MM.1S (cell line): ENCODE measurements around the gene ERCC6.

Experiments used
- DNase-seq: peaks from one replicate; pipeline ENCODE4 v3.0.0-alpha.2; 2015
- H2AFZ ChIP-seq: fragments of 300-600 bp; sonication (generic); 2 replicates; pipeline ENCODE4 v1.6.0; 2016; ENCODE audit warnings: antibody characterized with exemption, low read length
- H3F3A ChIP-seq: fragments of 300-600 bp; sonication (generic); 2 replicates; pipeline ENCODE4 v1.6.1; 2016; ENCODE audit warnings: mild to moderate bottlenecking, antibody characterized with exemption, low read length, moderate library complexity, mixed read lengths; ENCODE audit not compliant: insufficient read depth
- H3K27ac ChIP-seq: fragments of 300-600 bp; sonication (generic); 2 replicates; pipeline ENCODE4 v1.5.1; 2016; ENCODE audit warnings: mild to moderate bottlenecking, low read length
- H3K27me3 ChIP-seq: fragments of 300-600 bp; sonication (generic); replicated peaks from 2 replicates; pipeline ENCODE4 v1.6.0; 2016; ENCODE audit warnings: low read length; ENCODE audit not compliant: insufficient read depth
- H3K36me3 ChIP-seq: fragments of 300-600 bp; sonication (generic); replicated peaks from 2 replicates; pipeline ENCODE4 v1.6.1; 2016; ENCODE audit warnings: mild to moderate bottlenecking, low read length, mixed read lengths; ENCODE audit not compliant: insufficient read depth
- H3K4me1 ChIP-seq: fragments of 300-600 bp; sonication (generic); 2 replicates; pipeline ENCODE4 v1.6.1; 2016; ENCODE audit warnings: low read length, mixed read lengths
- H3K4me2 ChIP-seq: fragments of 300-600 bp; sonication (generic); 2 replicates; pipeline ENCODE4 v1.6.0; 2016; ENCODE audit warnings: low read depth, low read length
- H3K4me3 ChIP-seq: fragments of 300-600 bp; sonication (generic); 2 replicates; pipeline ENCODE4 v1.5.1; 2016; ENCODE audit warnings: low read length, mixed read lengths
- H3K79me2 ChIP-seq: fragments of 300-600 bp; sonication (generic); 2 replicates; pipeline ENCODE4 v1.6.1; 2016; ENCODE audit warnings: mixed run types, low read length, mixed read lengths
- H3K9ac ChIP-seq: fragments of 300-600 bp; sonication (generic); 2 replicates; pipeline ENCODE4 v1.6.1; 2016; ENCODE audit warnings: low read length, mixed read lengths
- H3K9me2 ChIP-seq: fragments of 300-600 bp; sonication (generic); replicated peaks from 2 replicates; pipeline ENCODE4 v1.6.1; 2016; ENCODE audit warnings: mild to moderate bottlenecking, low read length, mixed read lengths; ENCODE audit not compliant: insufficient read depth
- H3K9me3 ChIP-seq: fragments of 300-600 bp; sonication (generic); replicated peaks from 2 replicates; pipeline ENCODE4 v1.6.1; 2016; ENCODE audit warnings: mild to moderate bottlenecking, low read length, mixed read lengths; ENCODE audit not compliant: insufficient read depth
- H4K20me1 ChIP-seq: fragments of 300-600 bp; sonication (generic); 2 replicates; pipeline ENCODE4 v1.6.1; 2016; ENCODE audit warnings: mild to moderate bottlenecking, low read length, moderate library complexity, mixed read lengths; ENCODE audit not compliant: insufficient read depth
- EZH2 ChIP-seq: fragments of 300-600 bp; sonication (generic); optimal IDR thresholded peaks from 2 replicates; pipeline ENCODE3; 2017; ENCODE audit warnings: low read depth, mild to moderate bottlenecking, antibody characterized with exemption, low read length, mixed read lengths
- EZH2phosphoT487 ChIP-seq: fragments of 300-600 bp; sonication (generic); IDR thresholded peaks from 2 replicates; pipeline ENCODE4 v1.6.1; 2018; ENCODE audit warnings: antibody characterized with exemption, low read length
- TF ChIP-seq, protein P1 (sequence below): fragments of 300-600 bp; sonication (generic); IDR thresholded peaks from 2 replicates; pipeline ENCODE4 v1.5.1; 2016; ENCODE audit warnings: antibody characterized with exemption, low read length, mixed read lengths

ERCC6 gene

DNA sequence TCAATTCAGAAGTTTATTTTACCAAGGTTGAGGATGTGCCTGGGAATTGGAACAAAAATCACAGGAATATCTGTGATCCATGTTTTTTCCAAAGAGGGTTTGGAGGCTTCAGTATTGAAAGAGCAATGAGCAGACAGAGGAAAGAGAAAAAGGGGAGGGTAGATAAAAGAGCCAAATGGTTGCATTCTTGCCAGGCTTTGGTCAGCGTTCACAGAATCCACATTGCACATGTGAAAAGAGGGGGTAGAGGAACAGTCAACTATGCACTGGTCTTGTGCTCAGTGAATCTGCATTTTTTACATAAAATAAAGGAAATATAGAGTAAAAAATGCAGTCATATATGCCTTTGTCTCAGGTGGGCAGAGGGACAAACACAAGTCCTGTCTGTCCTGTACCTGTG lies 20.6 kb upstream of the ERCC6 start:
- TF ChIP-seq EZH2phosphoT487 (no peak), EZH2 (no peak)
- TF ChIP-seq, protein P1, sequence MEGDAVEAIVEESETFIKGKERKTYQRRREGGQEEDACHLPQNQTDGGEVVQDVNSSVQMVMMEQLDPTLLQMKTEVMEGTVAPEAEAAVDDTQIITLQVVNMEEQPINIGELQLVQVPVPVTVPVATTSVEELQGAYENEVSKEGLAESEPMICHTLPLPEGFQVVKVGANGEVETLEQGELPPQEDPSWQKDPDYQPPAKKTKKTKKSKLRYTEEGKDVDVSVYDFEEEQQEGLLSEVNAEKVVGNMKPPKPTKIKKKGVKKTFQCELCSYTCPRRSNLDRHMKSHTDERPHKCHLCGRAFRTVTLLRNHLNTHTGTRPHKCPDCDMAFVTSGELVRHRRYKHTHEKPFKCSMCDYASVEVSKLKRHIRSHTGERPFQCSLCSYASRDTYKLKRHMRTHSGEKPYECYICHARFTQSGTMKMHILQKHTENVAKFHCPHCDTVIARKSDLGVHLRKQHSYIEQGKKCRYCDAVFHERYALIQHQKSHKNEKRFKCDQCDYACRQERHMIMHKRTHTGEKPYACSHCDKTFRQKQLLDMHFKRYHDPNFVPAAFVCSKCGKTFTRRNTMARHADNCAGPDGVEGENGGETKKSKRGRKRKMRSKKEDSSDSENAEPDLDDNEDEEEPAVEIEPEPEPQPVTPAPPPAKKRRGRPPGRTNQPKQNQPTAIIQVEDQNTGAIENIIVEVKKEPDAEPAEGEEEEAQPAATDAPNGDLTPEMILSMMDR: no peak
- Histone ChIP-seq H3K4me2 (no peak overlapping the region), H3K9ac (no peak overlapping the region), H3K79me2 (no peaks in the 10 kb centered on the region), H3K27me3 (no peaks in the 10 kb centered on the region), H3K4me3 (no peak overlapping the region), H4K20me1 (no peaks in the 10 kb centered on the region), H3K36me3 (no peaks in the 10 kb centered on the region), H3K9me3 (no peaks in the 10 kb centered on the region), H3K27ac (no peak overlapping the region), H2AFZ (no peak overlapping the region), H3K9me2 (no peaks in the 10 kb centered on the region), H3F3A (no peaks in the 10 kb centered on the region), H3K4me1 (no peaks in the 10 kb centered on the region)
- DNase-seq: no peak

DNA sequence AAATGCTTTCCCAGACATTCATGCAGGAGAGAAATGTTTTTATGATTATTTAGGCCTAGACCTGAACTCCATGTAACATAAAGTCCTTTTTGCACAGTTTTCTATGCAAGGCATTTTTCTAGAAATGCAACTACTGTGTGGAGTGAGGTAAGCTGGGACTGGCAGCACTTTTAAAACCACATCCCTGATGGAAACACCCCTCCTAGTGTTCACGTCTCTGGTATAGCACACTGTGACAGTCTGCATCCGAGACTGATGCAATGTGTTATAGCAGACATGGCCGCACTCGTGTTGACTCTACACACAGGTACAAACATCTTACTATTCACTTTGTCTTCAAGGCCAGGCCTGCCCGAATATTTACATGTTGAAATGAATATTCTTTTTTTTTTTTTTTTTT lies 19.3 kb upstream of the ERCC6 start:
- Histone ChIP-seq H3K4me3 (no peak overlapping the region), H3K4me1 (no peaks in the 10 kb centered on the region), H3K36me3 (no peaks in the 10 kb centered on the region), H3K9ac (no peak overlapping the region), H3K9me3 (no peaks in the 10 kb centered on the region), H3K79me2 (no peaks in the 10 kb centered on the region), H3K9me2 (no peaks in the 10 kb centered on the region), H4K20me1 (no peaks in the 10 kb centered on the region), H3K27me3 (no peaks in the 10 kb centered on the region), H2AFZ (no peak overlapping the region), H3K4me2 (no peak overlapping the region), H3F3A (no peaks in the 10 kb centered on the region), H3K27ac (no peak overlapping the region)
- no peak for DNase-seq
- TF ChIP-seq EZH2 (no peak), EZH2phosphoT487 (no peak)
- TF ChIP-seq, protein P1: no peak

DNA sequence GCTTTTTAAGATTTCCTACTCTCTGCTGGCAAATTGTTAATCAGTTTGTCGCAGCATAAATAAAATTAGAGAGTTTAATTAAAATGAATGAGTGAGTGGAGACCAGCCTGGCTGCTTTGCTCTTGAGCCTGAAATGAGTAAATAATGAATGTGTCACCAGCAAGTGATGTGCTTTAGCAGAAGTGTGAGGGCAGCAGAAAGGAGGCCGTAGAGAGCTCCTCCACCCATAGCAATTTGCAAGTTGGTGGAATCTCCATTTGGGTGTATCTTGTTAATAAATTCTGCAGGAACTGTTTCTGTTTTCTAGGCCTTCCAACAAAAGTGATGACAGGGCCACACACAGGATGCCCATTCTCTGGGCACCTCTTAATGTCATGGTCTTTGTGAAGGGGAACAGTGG lies 18.8 kb upstream of the ERCC6 start:
- Histone ChIP-seq H3K9me3 (no peaks in the 10 kb centered on the region), H4K20me1 (no peaks in the 10 kb centered on the region), H2AFZ (no peak overlapping the region), H3K4me2 (no peak overlapping the region), H3K9me2 (no peaks in the 10 kb centered on the region), H3K27ac (no peak overlapping the region), H3K4me3 (no peak overlapping the region), H3K36me3 (no peaks in the 10 kb centered on the region), H3K4me1 (no peaks in the 10 kb centered on the region), H3K27me3 (no peaks in the 10 kb centered on the region), H3F3A (no peaks in the 10 kb centered on the region), H3K9ac (no peak overlapping the region), H3K79me2 (no peaks in the 10 kb centered on the region)
- TF ChIP-seq, protein P1: no peak
- TF ChIP-seq EZH2 (no peak), EZH2phosphoT487 (no peak)
- DNase-seq: no peak
